Activated naive CD8-positive, alpha-beta T cell treated with anti-CD3 and anti-CD28 coated beads, Interleukin-2, amount 50 U/mL, for 16 hours (primary cell): ENCODE results near the gene NCAPG2.

Experiments used
- DNase-seq: peaks from one replicate; pipeline ENCODE4 v3.0.0-alpha.2; 2020; ENCODE audit warnings: low read depth, low spot score

The NCAPG2 gene

GRCh38 chr7:158734861-158735260, 30.3 kb upstream of the NCAPG2 start:
- no peak for DNase-seq

- no peak for DNase-seq
Observed at GRCh38 chr7:158733775-158734494, 29.3 kb upstream of the NCAPG2 start.

- no peak for DNase-seq
Observed at GRCh38 chr7:158733220-158733519, 28.6 kb upstream of the NCAPG2 start.

GRCh38 chr7:158732494-158733219, 28.1 kb upstream of the NCAPG2 start:
- no peak for DNase-seq

GRCh38 chr7:158731761-158732160, 27.2 kb upstream of the NCAPG2 start:
- no peak for DNase-seq

GRCh38 chr7:158730383-158731346, 26.1 kb upstream of the NCAPG2 start:
- no peak for DNase-seq

- DNase-seq, result no peak
Observed at GRCh38 chr7:158729646-158730382, 25.2 kb upstream of the NCAPG2 start.

- DNase-seq, result no peak
Observed at GRCh38 chr7:158728911-158729645, 24.5 kb upstream of the NCAPG2 start.

- DNase-seq, result no peak
Observed at GRCh38 chr7:158727690-158728089, 23.1 kb upstream of the NCAPG2 start.

GRCh38 chr7:158726277-158726807, 21.7 kb upstream of the NCAPG2 start:
- no peak for DNase-seq

GRCh38 chr7:158725506-158725800, 20.8 kb upstream of the NCAPG2 start:
- no peak for DNase-seq

GRCh38 chr7:158724658-158725505, 20.3 kb upstream of the NCAPG2 start:
- DNase-seq, result no peak

- no peak for DNase-seq
Observed at GRCh38 chr7:158723714-158724385, 19.2 kb upstream of the NCAPG2 start.

- no peak for DNase-seq
Observed at GRCh38 chr7:158723266-158723665, 18.7 kb upstream of the NCAPG2 start.

GRCh38 chr7:158722574-158723237, 18.1 kb upstream of the NCAPG2 start:
- DNase-seq, result no peak

- no peak for DNase-seq
Observed at GRCh38 chr7:158720112-158720511, 15.5 kb upstream of the NCAPG2 start.

GRCh38 chr7:158716802-158717201, 12.2 kb upstream of the NCAPG2 start:
- DNase-seq, result no peak

GRCh38 chr7:158710651-158711102, 6.1 kb upstream of the NCAPG2 start:
- no peak for DNase-seq

- no peak for DNase-seq
Observed at GRCh38 chr7:158707610-158708009, 3.0 kb upstream of the NCAPG2 start.
